Subcutaneous abdominal adipose tissue (tissue), 5 donors: ENCODE results near the gene KIF21B.

Experiments
- H3K27ac ChIP-seq: one replicate; pipeline ENCODE4 v1.7.0; 2013; ENCODE audit warnings: low read depth, mild to moderate bottlenecking, inconsistent platforms, low read length, moderate library complexity
- H3K27me3 ChIP-seq, 5 donors: one replicate each; pipeline ENCODE4 v1.7.0; 2013; ENCODE audit warnings: low read length in 5 of 5, inconsistent platforms in 1 of 5; ENCODE audit not compliant: control insufficient read depth in 5 of 5, insufficient read depth in 4 of 5
- H3K36me3 ChIP-seq, 5 donors: one replicate each; pipeline ENCODE4 v1.7.0; 2013; ENCODE audit warnings: low read length in 5 of 5; ENCODE audit not compliant: control insufficient read depth in 5 of 5, insufficient read depth in 5 of 5
- H3K4me1 ChIP-seq, 5 donors: one replicate each; pipeline ENCODE4 v1.7.0; 2013; ENCODE audit warnings: low read length in 5 of 5, mild to moderate bottlenecking in 3 of 5, moderate library complexity in 1 of 5; ENCODE audit not compliant: control insufficient read depth in 5 of 5, insufficient read depth in 5 of 5
- H3K4me3 ChIP-seq, 5 donors: one replicate each; pipeline ENCODE4 v1.7.0; 2013; ENCODE audit warnings: low read length in 5 of 5, low read depth in 1 of 5
- H3K9ac ChIP-seq, 5 donors: one replicate each; pipeline ENCODE4 v1.7.0; 2013; ENCODE audit warnings: low read length in 5 of 5, mild to moderate bottlenecking in 4 of 5, moderate library complexity in 3 of 5
- H3K9me3 ChIP-seq, 5 donors: one replicate each; pipeline ENCODE4 v1.7.0; 2013; ENCODE audit warnings: low read length in 5 of 5; ENCODE audit not compliant: control insufficient read depth in 5 of 5
- donor health status: healthy.
- donor health status: healthy.
- donor health status: healthy.
- donor health status: healthy.
- donor health status: healthy.

The KIF21B gene

GRCh38 chr1:201023517-201023902, at the start of gene KIF21B:
Gene KIF21B, minus strand, starts transcription at chr1:201023714. Its CDS starts 331 bp downstream, at chr1:201023383.
- peak within 1 kb of the TSS in 3 of 5 donors; percentile 45 to 66 (median 54) for H3K9ac ChIP-seq
- H3K36me3 ChIP-seq, result no peaks in the 10 kb centered on the region
- H3K4me3 ChIP-seq, result peak within 1 kb of the TSS; percentile 33 to 66 (median 53)
- peaks cover 0 to 74% (median 35%) of the 10 kb centered on the region in 5 donors for H3K4me1 ChIP-seq
- H3K9me3 ChIP-seq, result no peaks in the 10 kb centered on the region
- no peak within 1 kb of the TSS for H3K27ac ChIP-seq
- peaks cover 0 to 14% (median 4%) of the 10 kb centered on the region in 5 donors for H3K27me3 ChIP-seq

GRCh38 chr1:201072922-201073321, 49.4 kb upstream of the KIF21B start:
- H3K36me3 ChIP-seq, result no peaks in the 10 kb centered on the region
- no peak overlapping the region for H3K9ac ChIP-seq
- H3K4me3 ChIP-seq, result no peak overlapping the region
- peaks cover 0 to 2% (median 0%) of the 10 kb centered on the region in 5 donors for H3K4me1 ChIP-seq
- H3K27ac ChIP-seq, result no peak overlapping the region
- H3K9me3 ChIP-seq, result no peaks in the 10 kb centered on the region
- peaks cover 0 to 11% (median 4%) of the 10 kb centered on the region in 5 donors for H3K27me3 ChIP-seq

- Histone ChIP-seq H3K9me3 (no peaks in the 10 kb centered on the region), H3K27me3 (peaks cover 0 to 11% (median 4%) of the 10 kb centered on the region in 5 donors), H3K9ac (no peak overlapping the region), H3K36me3 (no peaks in the 10 kb centered on the region), H3K4me1 (peaks cover 0 to 2% (median 0%) of the 10 kb centered on the region in 5 donors), H3K4me3 (no peak overlapping the region), H3K27ac (no peak overlapping the region)
Measured at GRCh38 chr1:201072149-201072548, 48.6 kb upstream of the KIF21B start.

- Histone ChIP-seq H3K4me1 (peaks cover 0 to 2% (median 0%) of the 10 kb centered on the region in 5 donors), H3K27ac (no peak overlapping the region)
Measured at GRCh38 chr1:201069636-201070035, 46.1 kb upstream of the KIF21B start.

GRCh38 chr1:201068976-201069375, 45.5 kb upstream of the KIF21B start:
- H3K27me3 ChIP-seq, result peaks cover 0 to 12% (median 8%) of the 10 kb centered on the region in 5 donors
- no peak overlapping the region for H3K9ac ChIP-seq
- peaks cover 0 to 2% (median 0%) of the 10 kb centered on the region in 5 donors for H3K4me1 ChIP-seq
- no peak overlapping the region for H3K4me3 ChIP-seq
- no peaks in the 10 kb centered on the region for H3K36me3 ChIP-seq
- no peak overlapping the region for H3K27ac ChIP-seq
- no peaks in the 10 kb centered on the region for H3K9me3 ChIP-seq

More at GRCh38 chr1:201069636-201070035, 46.1 kb upstream of the KIF21B start:
- peaks cover 0 to 10% (median 8%) of the 10 kb centered on the region in 5 donors for H3K27me3 ChIP-seq
- no peak overlapping the region for H3K4me3 ChIP-seq
- H3K9me3 ChIP-seq, result no peaks in the 10 kb centered on the region
- no peaks in the 10 kb centered on the region for H3K36me3 ChIP-seq
- no peak overlapping the region for H3K9ac ChIP-seq

- no peak overlapping the region for H3K27ac ChIP-seq
- H3K36me3 ChIP-seq, result no peaks in the 10 kb centered on the region
- no peaks in the 10 kb centered on the region for H3K9me3 ChIP-seq
- H3K4me3 ChIP-seq, result no peak overlapping the region
- peaks cover 0 to 2% (median 0%) of the 10 kb centered on the region in 5 donors for H3K4me1 ChIP-seq
- H3K9ac ChIP-seq, result no peak overlapping the region
- H3K27me3 ChIP-seq, result peaks cover 0 to 13% (median 8%) of the 10 kb centered on the region in 5 donors
Measured at GRCh38 chr1:201066986-201067385, 43.5 kb upstream of the KIF21B start.

GRCh38 chr1:201065686-201066085, 42.2 kb upstream of the KIF21B start:
- no peak overlapping the region for H3K27ac ChIP-seq

GRCh38 chr1:201064806-201065205, 41.3 kb upstream of the KIF21B start:
- no peak overlapping the region for H3K9ac ChIP-seq
- no peaks in the 10 kb centered on the region for H3K9me3 ChIP-seq
- no peaks in the 10 kb centered on the region for H3K4me1 ChIP-seq
- no peak overlapping the region for H3K4me3 ChIP-seq
- H3K27me3 ChIP-seq, result peaks cover 0 to 13% (median 8%) of the 10 kb centered on the region in 5 donors
- H3K36me3 ChIP-seq, result no peaks in the 10 kb centered on the region
- no peak overlapping the region for H3K27ac ChIP-seq

More at GRCh38 chr1:201065686-201066085, 42.2 kb upstream of the KIF21B start:
- Histone ChIP-seq H3K4me1 (no peaks in the 10 kb centered on the region), H3K9ac (no peak overlapping the region), H3K27me3 (peaks cover 0 to 13% (median 8%) of the 10 kb centered on the region in 5 donors), H3K4me3 (no peak overlapping the region), H3K9me3 (no peaks in the 10 kb centered on the region), H3K36me3 (no peaks in the 10 kb centered on the region)

- Histone ChIP-seq H3K27me3 (peaks cover 0 to 5% (median 0%) of the 10 kb centered on the region in 5 donors), H3K4me3 (no peak overlapping the region), H3K4me1 (no peaks in the 10 kb centered on the region), H3K36me3 (no peaks in the 10 kb centered on the region), H3K9me3 (no peaks in the 10 kb centered on the region), H3K27ac (no peak overlapping the region), H3K9ac (no peak overlapping the region)
Measured at GRCh38 chr1:201063145-201063544, 39.6 kb upstream of the KIF21B start.

- Histone ChIP-seq H3K36me3 (no peaks in the 10 kb centered on the region), H3K9me3 (no peaks in the 10 kb centered on the region), H3K27me3 (peaks cover 0 to 5% (median 0%) of the 10 kb centered on the region in 5 donors), H3K4me1 (no peaks in the 10 kb centered on the region), H3K4me3 (no peak overlapping the region), H3K9ac (no peak overlapping the region), H3K27ac (no peak overlapping the region)
Measured at GRCh38 chr1:201062511-201063091, 39.1 kb upstream of the KIF21B start.
